SK-N-SH (cell line): Measurements from ENCODE around the gene C1orf174. TPM values are rescaled to one million over a fixed set of nuclear protein-coding genes. Genes with fewer than 3 reads are reported as not detected.

Experiments
- CTCF ChIA-PET: fragments of 300-600, 350-600 bp; formaldehyde crosslinking; extraction: SDS; loops from one replicate; lab custom pipeline; 2021; lab: Yijun Ruan, JAX
- POLR2A ChIA-PET: fragments of 350-600 bp; sonication (Branson Sonifier 250); formaldehyde crosslinking; extraction: SDS; loops from one replicate; lab custom pipeline; 2020; ENCODE audit warnings: antibody characterized with exemption, inconsistent platforms; lab: Yijun Ruan, JAX
- DNase-seq: peaks from one replicate; pipeline ENCODE4 v3.0.0; 2012
- H2AFZ ChIP-seq: fragments of 200-600 bp; sonication (generic); 2 replicates; pipeline ENCODE4 v1.8.1; 2016; ENCODE audit warnings: antibody characterized with exemption, mild to moderate bottlenecking, low read depth
- H3F3A ChIP-seq: fragments of 200-600 bp; sonication (generic); replicated peaks from 2 replicates; pipeline ENCODE3; 2016; ENCODE audit warnings: antibody characterized with exemption, mild to moderate bottlenecking; ENCODE audit not compliant: insufficient read depth
- H3K27ac ChIP-seq, 2 experiments: fragments of 200-500 bp in 1 of 2; fragments of 200-600 bp in 1 of 2; sonication (Bioruptor generic) in 1 of 2; sonication (generic), shearing (Covaris generic) in 1 of 2; 2 replicates each; pipeline versions ENCODE4 v1.5.1 to v1.6.1; 2014 to 2016; ENCODE audit warnings: low read depth in 2 of 2, inconsistent platforms in 1 of 2, low read length in 1 of 2, mild to moderate bottlenecking in 1 of 2, mixed read lengths in 1 of 2
- H3K27me3 ChIP-seq: fragments of 200-600 bp; sonication (generic), shearing (Covaris generic); 2 replicates; pipeline ENCODE4 v1.6.1; 2016; ENCODE audit warnings: mixed run types; ENCODE audit not compliant: insufficient read depth
- H3K36me3 ChIP-seq, 2 experiments: fragments of 200-500 bp in 1 of 2; fragments of 200-600 bp in 1 of 2; sonication (Bioruptor generic) in 1 of 2; sonication (generic) in 1 of 2; replicated peaks in 1 of 2; 2 replicates each; pipeline versions ENCODE3 to v1.5.1; 2014 to 2016; ENCODE audit warnings: low read length in 1 of 2, mild to moderate bottlenecking in 1 of 2; ENCODE audit not compliant: insufficient read depth in 2 of 2, control insufficient read depth in 1 of 2
- H3K4me1 ChIP-seq, 2 experiments: fragments of 200-500 bp in 1 of 2; fragments of 200-600 bp in 1 of 2; sonication (Bioruptor generic) in 1 of 2; sonication (generic), shearing (Covaris generic) in 1 of 2; 2 replicates each; pipeline versions ENCODE4 v1.5.1 to v1.6.1; 2014 to 2016; ENCODE audit warnings: low read depth in 1 of 2, low read length in 1 of 2, mixed run types in 1 of 2; ENCODE audit not compliant: insufficient read depth in 2 of 2, control insufficient read depth in 1 of 2
- H3K4me2 ChIP-seq: fragments of 200-600 bp; sonication (generic), shearing (Covaris generic); 2 replicates; pipeline ENCODE4 v1.6.1; 2017; ENCODE audit warnings: mixed run types
- H3K4me3 ChIP-seq, 2 experiments: fragments of 200-500 bp in 1 of 2; fragments of 200-600 bp in 1 of 2; sonication (Bioruptor generic) in 1 of 2; sonication (generic), shearing (Covaris generic) in 1 of 2; 2 replicates each; pipeline versions ENCODE4 v1.5.1 to v1.8.1; 2014 to 2016; ENCODE audit warnings: low read depth in 2 of 2, inconsistent platforms in 1 of 2, low read length in 1 of 2, mild to moderate bottlenecking in 1 of 2, mixed read lengths in 1 of 2, moderate library complexity in 1 of 2
- H3K79me2 ChIP-seq: fragments of 200-600 bp; sonication (generic); 2 replicates; pipeline ENCODE4 v1.8.1; 2017; ENCODE audit warnings: mild to moderate bottlenecking; ENCODE audit not compliant: insufficient read depth
- H3K9ac ChIP-seq: fragments of 200-600 bp; sonication (generic); 2 replicates; pipeline ENCODE4 v1.6.1; 2017; ENCODE audit warnings: mixed run types
- H3K9me2 ChIP-seq: fragments of 200-600 bp; sonication (generic); 2 replicates; pipeline ENCODE4 v1.6.1; 2017; ENCODE audit warnings: mixed run types
- H3K9me3 ChIP-seq: fragments of 200-600 bp; sonication (generic); 2 replicates; pipeline ENCODE4 v1.6.1; 2017; ENCODE audit warnings: mixed run types, mild to moderate bottlenecking, moderate library complexity
- H4K20me1 ChIP-seq: fragments of 200-600 bp; sonication (generic); 2 replicates; pipeline ENCODE4 v1.6.1; 2017; ENCODE audit warnings: mild to moderate bottlenecking, mixed run types; ENCODE audit not compliant: insufficient read depth
- ELF1 ChIP-seq: IDR thresholded peaks from 2 replicates; pipeline ENCODE4 v1.4.0; 2012
- FOXJ3 ChIP-seq: sonication (generic); formaldehyde crosslinking; IDR thresholded peaks from 2 replicates; pipeline ENCODE4 v1.5.1; 2020; ENCODE audit warnings: mild to moderate bottlenecking, missing genetic modification reagents
- FOXM1 ChIP-seq: IDR thresholded peaks from 2 replicates; pipeline ENCODE4 v1.4.0; 2012; ENCODE audit warnings: low read depth, mild to moderate bottlenecking
- JUND ChIP-seq: IDR thresholded peaks from 2 replicates; pipeline ENCODE4 v1.4.0; 2012
- PBX3 ChIP-seq: IDR thresholded peaks from 2 replicates; pipeline ENCODE4; 2012
- TEAD4 ChIP-seq: IDR thresholded peaks from 2 replicates; pipeline ENCODE4 v1.4.0; 2012; ENCODE audit warnings: mild to moderate bottlenecking, borderline replicate concordance; ENCODE audit not compliant: insufficient read depth
- USF1 ChIP-seq: IDR thresholded peaks from 2 replicates; pipeline ENCODE4 v1.4.0; 2012; ENCODE audit warnings: low read depth, borderline replicate concordance
- WGBS: methylation state at CpG from one replicate; pipeline ENCODE4 v1.1.6; 2017; ENCODE audit warnings: low lambda C conversion rate; 5-methylcytosine and 5-hydroxymethylcytosine counted together
- polyA plus RNA-seq, 3 experiments: library from polyadenylated mRNA; depleted of rRNA; stranded (reverse); fragments of >200 nt; gene quantifications; 2 replicates each; pipeline ENCODE4 v1.2.3, GENCODE V29; 2012

C1orf174 gene
- polyA plus RNA-seq, 1 of the 3 experiments (the other 2 are of a cell fraction) = 21.4 TPM

GRCh38 chr1:3846541-3846940, 53.5 kb downstream of the C1orf174 start (continued):
- TF ChIP-seq PBX3 (no peak), TEAD4 (no peak)

GRCh38 chr1:3842912-3843311, 57.2 kb downstream of the C1orf174 start:
- no peaks in the 10 kb centered on the region for H3K9me3 ChIP-seq
- H3K4me2 ChIP-seq = no peak overlapping the region
- H3F3A ChIP-seq = no peaks in the 10 kb centered on the region
- POLR2A ChIA-PET = no interaction called here
- 98% methylated on average over 9 of the region's 9 CpGs for WGBS
- no peak for DNase-seq
- peaks cover 15 to 31% of the 10 kb centered on the region in 2 experiments for H3K36me3 ChIP-seq
- H3K9me2 ChIP-seq = no peaks in the 10 kb centered on the region
- H3K79me2 ChIP-seq = no peaks in the 10 kb centered on the region
- H3K4me1 ChIP-seq = no peaks in the 10 kb centered on the region
- no peak overlapping the region for H2AFZ ChIP-seq
- H4K20me1 ChIP-seq = no peaks in the 10 kb centered on the region
- no peaks in the 10 kb centered on the region for H3K27me3 ChIP-seq
- H3K27ac ChIP-seq = no peak overlapping the region
- no peak for TF ChIP-seq ELF1
- H3K4me3 ChIP-seq = no peak overlapping the region
- CTCF ChIA-PET = no interaction called here
- no peak overlapping the region for H3K9ac ChIP-seq

- H3K4me1 ChIP-seq = no peaks in the 10 kb centered on the region
- peaks cover 21 to 31% of the 10 kb centered on the region in 2 experiments for H3K36me3 ChIP-seq
- H3K79me2 ChIP-seq = no peaks in the 10 kb centered on the region
- no peaks in the 10 kb centered on the region for H3K9me3 ChIP-seq
- no peak overlapping the region for H3K4me3 ChIP-seq
- H3K27ac ChIP-seq = no peak overlapping the region
- ChIA-PET POLR2A (no interaction called here), CTCF (interaction anchor here (1.2 kb wide), 1 partner anchor 13 kb away, joined by 3 read pairs; no protein-coding TSS in a partner anchor)
- H4K20me1 ChIP-seq = no peaks in the 10 kb centered on the region
- H3F3A ChIP-seq = no peaks in the 10 kb centered on the region
- no peaks in the 10 kb centered on the region for H3K9me2 ChIP-seq
- DNase-seq = no peak
- H2AFZ ChIP-seq = no peak overlapping the region
- no peaks in the 10 kb centered on the region for H3K27me3 ChIP-seq
- no peak overlapping the region for H3K9ac ChIP-seq
- H3K4me2 ChIP-seq = no peak overlapping the region
- 100% methylated on average over 1 of the region's 7 CpGs for WGBS
- TF ChIP-seq USF1 = no peak
- TF ChIP-seq FOXM1 = no peak
- TF ChIP-seq FOXJ3 (CRISPR knock-in tag) = no peak
- no peak for TF ChIP-seq JUND
Measured at GRCh38 chr1:3841491-3841890, 58.6 kb downstream of the C1orf174 start.

Other genes starting within 250 kb of the C1orf174 start
- gene TP73, start 247.8 kb downstream of the C1orf174 start, polyA plus RNA-seq (2012; rRNA removed) = 0.21 and 0.64 TPM in 2 replicates
- not detected in 2 replicates for gene CCDC27, start 147.8 kb downstream of the C1orf174 start, polyA plus RNA-seq (2012; rRNA removed)
- 5.9 and 6.1 TPM in 2 replicates for gene SMIM1, start 127.5 kb downstream of the C1orf174 start, polyA plus RNA-seq (2012; rRNA removed)
- 26.9 and 34.6 TPM in 2 replicates for gene LRRC47, start 103.8 kb downstream of the C1orf174 start, polyA plus RNA-seq (2012; rRNA removed)
- gene CEP104, start 43.1 kb downstream of the C1orf174 start, polyA plus RNA-seq (2012; rRNA removed) = 19.2 and 22.7 TPM in 2 replicates
- gene DFFB, start 42.8 kb downstream of the C1orf174 start, polyA plus RNA-seq (2012; rRNA removed) = 8.2 and 8.9 TPM in 2 replicates